Endothelial cell of umbilical vein (primary cell): Measurements from ENCODE around the gene FBXW4. TPM values are rescaled to one million over a fixed set of nuclear protein-coding genes. Genes with fewer than 3 reads are reported as not detected.

Source experiments
- BruUV-seq: library from RNA; stranded (reverse); fragments of 400-500 nt; replicated peaks from 2 replicates; lab custom pipeline; 2021; lab: Mats Ljungman, UMichigan
- CTCF ChIA-PET: fragments of 300-600, 350-600 bp; sonication (Branson Sonifier 250); formaldehyde crosslinking; loops from one replicate; lab custom pipeline; 2021; ENCODE audit warnings: antibody characterized with exemption, inconsistent platforms; lab: Charles Lee
- POLR2A ChIA-PET: fragments of 300-600, 350-600 bp; sonication (Branson Sonifier 250); formaldehyde crosslinking; loops from one replicate; lab custom pipeline; 2021; ENCODE audit warnings: antibody characterized with exemption, inconsistent platforms; lab: Charles Lee
- DNase-seq: peaks from one replicate; pipeline ENCODE4 v3.0.0-alpha.2; 2011; ENCODE audit warnings: low read depth, low spot score
- FAIRE-seq: peaks from 2 replicates; lab custom pipeline; 2011; peaks lifted over from hg19 to GRCh38; lab: Jason Lieb, UNC
- H2AFZ ChIP-seq: 2 replicates; pipeline ENCODE4 v1.6.0; 2012; ENCODE audit warnings: low read depth, low read length, control low read depth, inconsistent platforms
- H3K27ac ChIP-seq: 2 replicates; pipeline ENCODE4 v1.5.1; 2011; ENCODE audit warnings: low read depth, mild to moderate bottlenecking, control low read depth, low read length, moderate library complexity; ENCODE audit not compliant: insufficient read depth
- H3K27me3 ChIP-seq, 2 experiments: 2 replicates each; pipeline versions ENCODE4 v1.6.0 to v1.6.1; 2011; ENCODE audit warnings: low read length in 2 of 2, mixed read lengths in 1 of 2; ENCODE audit not compliant: control insufficient read depth in 2 of 2, insufficient read depth in 2 of 2
- H3K36me3 ChIP-seq, 2 experiments: 2 replicates in 1 of 2; 3 replicates in 1 of 2; pipeline ENCODE4 v1.5.1; 2011; ENCODE audit warnings: low read length in 2 of 2, mild to moderate bottlenecking in 1 of 2, moderate library complexity in 1 of 2; ENCODE audit not compliant: control insufficient read depth in 2 of 2, insufficient read depth in 2 of 2; ENCODE audit errors: extremely low read depth in 1 of 2
- H3K4me1 ChIP-seq: 3 replicates; pipeline ENCODE4 v1.5.1; 2011; ENCODE audit warnings: mild to moderate bottlenecking, low read length; ENCODE audit not compliant: control insufficient read depth, insufficient read depth; ENCODE audit errors: extremely low read depth
- H3K4me2 ChIP-seq: 2 replicates; pipeline ENCODE4 v1.6.1; 2011; ENCODE audit warnings: low read length, control low read depth, mixed read lengths; ENCODE audit not compliant: insufficient read depth
- H3K4me3 ChIP-seq, 3 experiments: fragments of 200-600 bp in 1 of 3; sonication (generic), shearing (Covaris generic) in 1 of 3; replicated peaks in 1 of 3; 2 replicates each; pipeline ENCODE4 v1.5.1; 2011 to 2016; ENCODE audit warnings: control low read depth in 3 of 3, low read length in 3 of 3, mild to moderate bottlenecking in 2 of 3, inconsistent platforms in 1 of 3, low read depth in 1 of 3, moderate library complexity in 1 of 3; ENCODE audit not compliant: insufficient read depth in 1 of 3
- H3K79me2 ChIP-seq: 2 replicates; pipeline ENCODE4 v1.6.0; 2012; ENCODE audit warnings: low read length, inconsistent platforms; ENCODE audit not compliant: control insufficient read depth, insufficient read depth
- H3K9ac ChIP-seq: replicated peaks from 2 replicates; pipeline ENCODE3; 2011; ENCODE audit warnings: low read length, control low read depth; ENCODE audit not compliant: insufficient read depth; ENCODE audit errors: extremely low read depth
- H3K9me1 ChIP-seq: replicated peaks from 3 replicates; pipeline ENCODE4 v1.6.0; 2011; ENCODE audit warnings: mild to moderate bottlenecking, low read length; ENCODE audit not compliant: control insufficient read depth, insufficient read depth; ENCODE audit errors: extremely low read depth
- H3K9me3 ChIP-seq: replicated peaks from 2 replicates; pipeline ENCODE4 v1.5.1; 2012; ENCODE audit warnings: low read length, inconsistent platforms; ENCODE audit not compliant: control insufficient read depth, insufficient read depth
- H4K20me1 ChIP-seq: replicated peaks from 2 replicates; pipeline ENCODE3; 2011; ENCODE audit warnings: mild to moderate bottlenecking, low read length; ENCODE audit not compliant: control insufficient read depth, insufficient read depth; ENCODE audit errors: extremely low read depth
- CTCF ChIP-seq, 2 donors: IDR thresholded peaks; 1 replicate in 1 of 2; 2 replicates in 1 of 2; pipeline ENCODE4 v1.5.1; 2011; ENCODE audit warnings: low read length in 2 of 2, mild to moderate bottlenecking in 2 of 2, moderate library complexity in 2 of 2, control low read depth in 1 of 2, inconsistent platforms in 1 of 2, low read depth in 1 of 2; ENCODE audit not compliant: insufficient read depth in 1 of 2; ENCODE audit errors: extremely low read depth in 1 of 2
- EZH2 ChIP-seq: IDR thresholded peaks from 2 replicates; pipeline ENCODE4 v1.6.1; 2012; ENCODE audit warnings: borderline replicate concordance, low read depth, mild to moderate bottlenecking, moderate library complexity, low read length, inconsistent platforms; ENCODE audit not compliant: severe bottlenecking
- GATA2 ChIP-seq: IDR thresholded peaks from 2 replicates; pipeline ENCODE4 v1.7.0; 2011; ENCODE audit warnings: low read depth, mild to moderate bottlenecking, moderate library complexity, mixed read lengths, low read length; ENCODE audit not compliant: insufficient read length, insufficient read depth
- JUN ChIP-seq: IDR thresholded peaks from 2 replicates; pipeline ENCODE4 v1.6.1; 2011; ENCODE audit warnings: borderline replicate concordance, low read depth; ENCODE audit not compliant: insufficient read length, insufficient read depth
- MAX ChIP-seq: IDR thresholded peaks from 2 replicates; pipeline ENCODE4 v1.6.1; 2011; ENCODE audit not compliant: insufficient read depth, insufficient read length
- MYC ChIP-seq: IDR thresholded peaks from one replicate; pipeline ENCODE4 v1.6.1; 2011; ENCODE audit warnings: mild to moderate bottlenecking, low read depth, low read length
- POLR2A ChIP-seq: IDR thresholded peaks from 2 replicates; pipeline ENCODE4 v1.6.1; 2012; ENCODE audit warnings: low read depth, mild to moderate bottlenecking, control low read depth, low read length
- POLR2AphosphoS5 ChIP-seq: IDR thresholded peaks from 2 replicates; pipeline ENCODE4 v1.6.1; 2012; ENCODE audit warnings: low read depth, mild to moderate bottlenecking, control low read depth, low read length, moderate library complexity; ENCODE audit not compliant: insufficient read depth
- dilution Hi-C: fragments of 300-500 bp; cut with MboI; formaldehyde crosslinking; loops from one replicate; pipeline ENCODE4 v1.15.0; 2019; ENCODE audit warnings: low sequenced_read_pairs; ENCODE audit not compliant: extremely low pct_ligation_motif_present
- intact Hi-C: fragments of 100-400 bp; cut with micrococcal nuclease; formaldehyde crosslinking; loops from one replicate; pipeline ENCODE4 v1.10.0; 2022
- polyA plus RNA-seq, 4 experiments: library from polyadenylated mRNA; depleted of rRNA in 3 of 4; stranded (reverse) in 3 of 4; unstranded in 1 of 4; fragments of >200 nt; gene quantifications; 2 replicates each; pipeline versions ENCODE4 v1.2.1 to v1.2.3, GENCODE V29; 2011 to 2012; ENCODE audit warnings: missing spikeins in 1 of 4
- total RNA-seq: library from RNA; stranded (reverse); gene quantifications from 2 replicates; pipeline ENCODE4 v1.2.3, GENCODE V29; 2021

FBXW4 gene
- total and polyA plus RNA-seq, 2 donors (not counting 3 experiments of a cell fraction or from before 2014, with no cell fraction given): 20.8 to 21.1 TPM

GRCh38 chr10:101568054-101568745, 126.8 kb downstream of the FBXW4 start:
- H3K9ac ChIP-seq: no peak overlapping the region
- H3K27ac ChIP-seq: no peak overlapping the region
- TF ChIP-seq POLR2A: no peak
- TF ChIP-seq GATA2: no peak
- TF ChIP-seq EZH2: no peak
- TF ChIP-seq MYC: no peak
- TF ChIP-seq MAX: no peak
- TF ChIP-seq JUN: no peak
- no peak for TF ChIP-seq CTCF (IDR thresholded peaks at IDR 0.05; ENCODE audit: extremely low read depth in 1 of 2, insufficient read depth in 1 of 2, low read depth in 1 of 2, low read length in 2 of 2)
- no peak for TF ChIP-seq POLR2AphosphoS5
- DNase-seq (no peak), FAIRE-seq (no peak)
- H3K4me2 ChIP-seq: no peak overlapping the region
- no TSS peak for BruUV-seq
- ChIA-PET POLR2A (interaction anchor here (0.6 kb wide), 1 partner anchor 200 kb away, joined by 5 read pairs; no protein-coding TSS in a partner anchor), CTCF (interaction anchor here (0.7 to 1.8 kb wide), 9 partner anchors 12 to 354 kb away, joined by 3 to 10 read pairs (median 6); no protein-coding TSS in a partner anchor)
- H3K9me1 ChIP-seq: no peaks in the 10 kb centered on the region
- H2AFZ ChIP-seq: no peak overlapping the region
- H3K4me3 ChIP-seq: no peak overlapping the region
- H3K4me1 ChIP-seq: peaks cover 7% of the 10 kb centered on the region
- peaks cover 26 to 27% of the 10 kb centered on the region in 2 experiments for H3K27me3 ChIP-seq
- intact Hi-C loops (no loop called here), dilution Hi-C loops (no loop called here)
- no peaks in the 10 kb centered on the region for H3K9me3 ChIP-seq
- no peaks in the 10 kb centered on the region for H3K79me2 ChIP-seq
- H4K20me1 ChIP-seq: no peaks in the 10 kb centered on the region
- no peaks in the 10 kb centered on the region for H3K36me3 ChIP-seq
